H1 (cell line): ENCODE data around the gene ACTN4. TPM values are rescaled to one million over a fixed set of nuclear protein-coding genes. Genes with fewer than 3 reads are reported as not detected.
"Not testable (repeated sequence)": the region's sequence is repeated elsewhere in the genome, so short reads cannot be mapped to it uniquely, and the experiment has no call there.

Experiments used
- CTCF ChIA-PET: fragments of 300-600 bp; sonication (Branson Sonifier 250); formaldehyde crosslinking; loops from one replicate; lab custom pipeline; 2021; ENCODE audit not compliant: partially characterized antibody; lab: Charles Lee
- POLR2A ChIA-PET: fragments of 300-600 bp; sonication (Branson Sonifier 250); formaldehyde crosslinking; loops from one replicate; lab custom pipeline; 2021; ENCODE audit warnings: inconsistent platforms; ENCODE audit not compliant: partially characterized antibody; lab: Charles Lee
- DNase-seq, 2 experiments: peaks; one replicate each; pipeline versions ENCODE4 v3.0.0 to v3.0.0-alpha.2; 2010 to 2022; ENCODE audit warnings: low spot score in 2 of 2, low read depth in 1 of 2, mixed read lengths in 1 of 2
- FAIRE-seq: peaks from 2 replicates; lab custom pipeline; 2011; peaks lifted over from hg19 to GRCh38; lab: Jason Lieb, UNC
- H2AFZ ChIP-seq: 2 replicates; pipeline ENCODE4 v1.8.1; 2012; ENCODE audit warnings: low read length, inconsistent platforms
- H2AK5ac ChIP-seq: 2 replicates; pipeline ENCODE4 v1.6.1; 2013; ENCODE audit warnings: low read depth, low read length
- H2BK120ac ChIP-seq: replicated peaks from 2 replicates; pipeline ENCODE3; 2013; ENCODE audit warnings: low read depth, low read length, inconsistent platforms
- H2BK12ac ChIP-seq: 2 replicates; pipeline ENCODE4 v1.6.1; 2013; ENCODE audit warnings: low read depth, low read length
- H2BK15ac ChIP-seq: 2 replicates; pipeline ENCODE4 v1.6.1; 2013; ENCODE audit warnings: low read length
- H2BK20ac ChIP-seq: 2 replicates; pipeline ENCODE4 v1.6.1; 2013; ENCODE audit warnings: low read length
- H2BK5ac ChIP-seq: 2 replicates; pipeline ENCODE4 v1.6.1; 2013; ENCODE audit warnings: low read depth, low read length
- H3K14ac ChIP-seq: 2 replicates; pipeline ENCODE4 v1.6.1; 2013; ENCODE audit warnings: inconsistent platforms; ENCODE audit not compliant: insufficient read length
- H3K18ac ChIP-seq: 2 replicates; pipeline ENCODE4 v1.6.1; 2013; ENCODE audit warnings: low read length; ENCODE audit errors: extremely low read depth
- H3K23ac ChIP-seq: 2 replicates; pipeline ENCODE4 v1.6.1; 2013; ENCODE audit warnings: inconsistent platforms; ENCODE audit not compliant: insufficient read length
- H3K23me2 ChIP-seq: 2 replicates; pipeline ENCODE4 v1.6.1; 2013; ENCODE audit warnings: low read depth, low read length
- H3K27ac ChIP-seq: 2 replicates; pipeline ENCODE4 v1.6.1; 2011; ENCODE audit warnings: low read depth, low read length, inconsistent platforms
- H3K27me3 ChIP-seq, 4 experiments: replicated peaks in 1 of 4; 1 replicate in 1 of 4; 2 replicates in 3 of 4; pipeline versions ENCODE4 v1.6.1 to v1.8.1; 2011 to 2013; ENCODE audit warnings: low read length in 3 of 4, mild to moderate bottlenecking in 3 of 4, inconsistent platforms in 2 of 4, mixed read lengths in 2 of 4, moderate library complexity in 1 of 4; ENCODE audit not compliant: control insufficient read depth in 3 of 4, insufficient read depth in 3 of 4; ENCODE audit errors: extremely low read depth in 1 of 4
- H3K36me3 ChIP-seq, 4 experiments: 2 replicates each; pipeline versions ENCODE4 v1.6.1 to v1.8.1; 2011 to 2013; ENCODE audit warnings: mild to moderate bottlenecking in 4 of 4, low read length in 3 of 4, moderate library complexity in 2 of 4, control low read depth in 1 of 4, inconsistent platforms in 1 of 4; ENCODE audit not compliant: insufficient read depth in 4 of 4, control insufficient read depth in 2 of 4
- H3K4ac ChIP-seq: replicated peaks from 2 replicates; pipeline ENCODE3; 2013; ENCODE audit warnings: low read length, low read depth, mixed read lengths, inconsistent platforms; ENCODE audit not compliant: insufficient read length
- H3K4me1 ChIP-seq, 4 experiments: replicated peaks in 1 of 4; 1 replicate in 1 of 4; 2 replicates in 3 of 4; pipeline versions ENCODE4 v1.6.1 to v1.8.1; 2011 to 2013; ENCODE audit warnings: low read length in 3 of 4, inconsistent platforms in 2 of 4, mixed read lengths in 1 of 4; ENCODE audit not compliant: insufficient read depth in 4 of 4, control insufficient read depth in 3 of 4
- H3K4me2 ChIP-seq, 2 experiments: 2 replicates each; pipeline versions ENCODE4 v1.6.1 to v1.8.1; 2011 to 2013; ENCODE audit warnings: low read depth in 2 of 2, low read length in 2 of 2, control low read depth in 1 of 2, inconsistent platforms in 1 of 2, mild to moderate bottlenecking in 1 of 2; ENCODE audit not compliant: insufficient read depth in 1 of 2
- H3K4me3 ChIP-seq, 4 experiments: fragments of 200-600, 300-600 bp in 1 of 4; sonication (generic), shearing (Covaris generic), sonication (Bioruptor Twin) in 1 of 4; 2 replicates each; pipeline versions ENCODE4 v1.5.1 to v1.8.1; 2011 to 2016; ENCODE audit warnings: low read length in 4 of 4, low read depth in 3 of 4, control low read depth in 2 of 4, inconsistent platforms in 2 of 4, mild to moderate bottlenecking in 2 of 4, mixed read lengths in 1 of 4, moderate library complexity in 1 of 4; ENCODE audit not compliant: insufficient read depth in 2 of 4; ENCODE audit errors: extremely low read depth in 1 of 4
- H3K56ac ChIP-seq: replicated peaks from 2 replicates; pipeline ENCODE3; 2013; ENCODE audit warnings: low read depth, mild to moderate bottlenecking, mixed read lengths, low read length, inconsistent platforms; ENCODE audit not compliant: insufficient read length
- H3K79me1 ChIP-seq: 2 replicates; pipeline ENCODE4 v1.6.1; 2013; ENCODE audit warnings: low read depth, low read length, control low read depth
- H3K79me2 ChIP-seq, 2 experiments: 2 replicates each; pipeline versions ENCODE4 v1.6.1 to v1.8.1; 2012 to 2013; ENCODE audit warnings: low read length in 2 of 2, mild to moderate bottlenecking in 2 of 2, inconsistent platforms in 1 of 2; ENCODE audit not compliant: insufficient read depth in 2 of 2, control insufficient read depth in 1 of 2
- H3K9ac ChIP-seq, 4 experiments: replicated peaks in 1 of 4; 1 replicate in 1 of 4; 2 replicates in 3 of 4; pipeline versions ENCODE4 v1.6.1 to v1.8.1; 2011 to 2013; ENCODE audit warnings: low read depth in 3 of 4, low read length in 3 of 4, control low read depth in 2 of 4, mild to moderate bottlenecking in 2 of 4, moderate library complexity in 2 of 4, inconsistent platforms in 1 of 4; ENCODE audit errors: extremely low read depth in 1 of 4
- H3K9me3 ChIP-seq, 2 experiments: 2 replicates each; pipeline versions ENCODE4 v1.6.1 to v1.8.1; 2012 to 2013; ENCODE audit warnings: mild to moderate bottlenecking in 2 of 2, moderate library complexity in 2 of 2, control low read depth in 1 of 2, inconsistent platforms in 1 of 2, low read depth in 1 of 2, low read length in 1 of 2, mixed read lengths in 1 of 2; ENCODE audit not compliant: insufficient read depth in 2 of 2
- H4K20me1 ChIP-seq, 2 experiments: replicated peaks in 1 of 2; 2 replicates each; pipeline versions ENCODE3 to v1.8.1; 2011 to 2013; ENCODE audit warnings: inconsistent platforms in 2 of 2, low read length in 2 of 2, mild to moderate bottlenecking in 1 of 2; ENCODE audit not compliant: insufficient read depth in 2 of 2, control insufficient read depth in 1 of 2
- H4K5ac ChIP-seq: 2 replicates; pipeline ENCODE4 v1.6.1; 2013; ENCODE audit warnings: low read length, low read depth, mixed read lengths, inconsistent platforms; ENCODE audit not compliant: insufficient read length
- H4K8ac ChIP-seq: 2 replicates; pipeline ENCODE4 v1.8.0; 2013; ENCODE audit warnings: mild to moderate bottlenecking, moderate library complexity, low read length, inconsistent platforms; ENCODE audit not compliant: insufficient read depth; ENCODE audit errors: extremely low read depth
- H4K91ac ChIP-seq: replicated peaks from 2 replicates; pipeline ENCODE3; 2013; ENCODE audit warnings: low read length, mixed read lengths, inconsistent platforms; ENCODE audit not compliant: insufficient read length
- BRCA1 ChIP-seq: IDR thresholded peaks from 2 replicates; pipeline ENCODE4 v1.6.1; 2012; ENCODE audit warnings: low read depth, low read length, improper control_type of control experiment
- POU5F1 ChIP-seq: IDR thresholded peaks from 2 replicates; pipeline ENCODE4 v1.6.1; 2011; ENCODE audit warnings: low read depth, mild to moderate bottlenecking, low read length, moderate library complexity
- SP4 ChIP-seq: IDR thresholded peaks from 2 replicates; pipeline ENCODE4 v1.6.1; 2012; ENCODE audit warnings: low read length, inconsistent platforms
- TAF1 ChIP-seq: IDR thresholded peaks from 2 replicates; pipeline ENCODE4 v1.6.1; 2011; ENCODE audit warnings: mild to moderate bottlenecking, low read depth, low read length
- TBP ChIP-seq: IDR thresholded peaks from 2 replicates; pipeline ENCODE4 v1.6.1; 2011; ENCODE audit warnings: low read depth, low read length, improper control_type of control experiment
- whole genome bisulfite sequencing, 2 experiments: shearing (Covaris generic) in 1 of 2; methylation state at CpG; one replicate each; pipeline versions ENCODE4 v1.1.6 to v1.1.7; 2013 to 2015; ENCODE audit warnings: low lambda C conversion rate in 2 of 2, mixed read lengths in 2 of 2, inconsistent platforms in 1 of 2, low coverage in 1 of 2, missing lambda C conversion rate in 1 of 2; ENCODE audit not compliant: insufficient replicate concordance in 2 of 2, insufficient coverage in 1 of 2, insufficient read length in 1 of 2; ENCODE audit errors: extremely low coverage in 1 of 2, missing lambda C conversion rate in 1 of 2; 5-methylcytosine and 5-hydroxymethylcytosine counted together
- polyA plus RNA-seq, 7 experiments: library from polyadenylated mRNA; depleted of rRNA in 3 of 7; stranded (reverse) in 5 of 7; unstranded in 2 of 7; fragments of >200 nt in 5 of 7; fragments of 200-250 nt in 2 of 7; gene quantifications; 1 replicate in 5 of 7; 2 replicates in 1 of 7; 4 replicates in 1 of 7; pipeline versions ENCODE4 v1.2.1 to v1.2.3, GENCODE V29; 2011 to 2013; ENCODE audit warnings: missing spikeins in 2 of 7, mixed read lengths in 2 of 7
- total RNA-seq: library from RNA; stranded (reverse); fragmentation: NEBNext Ultra II Directional; extraction: Animal tissue kit (Norgen Biotek cat#: 25700); gene quantifications from 2 replicates; pipeline ENCODE4 v1.2.1, GENCODE V29; 2021

The ACTN4 gene
- total and polyA plus RNA-seq, 2 of the 8 experiments (the other 6 are each of a cell fraction or from before 2014, with no cell fraction given): 211 to 520 TPM

DNA sequence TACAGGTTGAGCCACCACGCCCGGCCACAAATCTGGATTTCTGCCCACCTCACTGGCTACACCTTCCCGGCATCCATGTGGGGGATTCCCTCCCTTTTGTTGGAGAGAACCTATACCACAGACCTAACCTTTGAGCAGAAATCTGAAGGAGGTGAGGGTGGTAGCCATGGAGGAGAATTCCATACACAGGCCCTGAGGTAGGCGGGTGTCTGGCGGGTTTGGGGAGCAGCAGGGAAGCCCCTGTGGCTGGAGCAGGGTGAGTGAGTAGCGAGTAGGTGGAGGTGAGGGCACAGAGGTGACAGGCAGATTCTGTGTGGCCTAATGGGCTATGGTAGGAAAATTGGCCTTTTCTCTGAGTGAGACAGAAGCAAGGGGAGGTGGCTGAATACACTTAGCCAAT is 17.9 kb upstream of the ACTN4 start (continued):
- no peak for TF ChIP-seq TAF1
- TF ChIP-seq TBP: no peak
- no peak for TF ChIP-seq SP4
- no peak for TF ChIP-seq BRCA1
- TF ChIP-seq POU5F1: no peak

DNA sequence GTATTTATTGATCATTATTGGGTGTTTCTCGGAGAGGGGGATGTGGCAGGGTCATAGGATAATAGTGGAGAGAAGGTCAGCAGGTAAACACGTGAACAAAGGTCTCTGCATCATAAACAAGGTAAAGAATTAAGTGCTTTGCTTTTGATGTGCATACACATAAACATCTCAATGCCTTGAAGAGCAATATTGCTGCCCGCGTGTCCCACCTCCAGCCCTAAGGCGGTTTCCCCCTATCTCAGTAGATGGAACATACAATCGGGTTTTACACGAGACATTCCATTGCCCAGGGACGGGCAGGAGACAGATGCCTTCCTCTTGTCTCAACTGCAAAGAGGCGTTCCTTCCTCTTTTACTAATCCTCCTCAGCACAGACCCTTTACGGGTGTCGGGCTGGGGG is 16.1 kb upstream of the ACTN4 start:
- H4K91ac ChIP-seq, DNase-seq, H3K4me2 ChIP-seq, H2BK120ac ChIP-seq, H3K79me1 ChIP-seq, H3K56ac ChIP-seq, H2BK12ac ChIP-seq, H2BK5ac ChIP-seq, H4K20me1 ChIP-seq, H3K9me3 ChIP-seq, CTCF ChIA-PET, H3K4me1 ChIP-seq, H3K27ac ChIP-seq, POLR2A ChIA-PET, H3K79me2 ChIP-seq, H4K5ac ChIP-seq, H3K14ac ChIP-seq, H3K4me3 ChIP-seq, H2AFZ ChIP-seq, H2BK20ac ChIP-seq, H3K9ac ChIP-seq, H3K27me3 ChIP-seq, H4K8ac ChIP-seq, H3K23me2 ChIP-seq, FAIRE-seq, H3K4ac ChIP-seq, H3K23ac ChIP-seq, H2BK15ac ChIP-seq, H3K18ac ChIP-seq, H2AK5ac ChIP-seq: not testable (repeated sequence)
- H3K36me3 ChIP-seq: peaks cover 4 to 58% (median 28%) of the 10 kb centered on the region in 4 experiments
- WGBS, 2 experiments: 88% methylated on average over 11 of the region's 11 CpGs; no CpG with 5 or more reads in 1 of the 2 experiments
